ENCODE measurements around the gene ACACA.

Gene ACACA

GRCh38 chr17:37429039-37429438 lies 22.4 kb upstream of the ACACA start:
- Histone ChIP-seq H3K4me1 (ENCODE audit: insufficient read depth, poor library complexity, severe bottlenecking) (peaks cover 22% of the 10 kb centered on the region), H3K27ac (ENCODE audit: poor library complexity, severe bottlenecking) (peak overlapping the region; percentile 75), H3K9me3 (ENCODE audit: severe bottlenecking) (no peaks in the 10 kb centered on the region), H3K36me3 (ENCODE audit: low read depth) (peaks cover 75% of the 10 kb centered on the region), H3K27me3 (ENCODE audit: insufficient read depth, poor library complexity, severe bottlenecking) (no peaks in the 10 kb centered on the region), H3K4me3 (ENCODE audit: severe bottlenecking) (no peak overlapping the region)
- no peak for TF ChIP-seq CTCF (IDR thresholded peaks at IDR 0.05; ENCODE audit: poor library complexity, severe bottlenecking)
- DNase-seq (ENCODE audit: low spot score) (no peak), ATAC-seq (ENCODE audit: low read depth) (no peak)

- no peak for TF ChIP-seq CTCF (IDR thresholded peaks at IDR 0.05; ENCODE audit: poor library complexity, severe bottlenecking)
- no peak for ATAC-seq (ENCODE audit: low read depth)
Observed at GRCh38 chr17:37425268-37425667, 18.6 kb upstream of the ACACA start.

GRCh38 chr17:37422971-37423625 lies 16.5 kb upstream of the ACACA start:
- peaks cover 55% of the 10 kb centered on the region for H3K36me3 ChIP-seq (ENCODE audit: low read depth)
- H3K9me3 ChIP-seq (ENCODE audit: severe bottlenecking), result no peaks in the 10 kb centered on the region
- H3K4me1 ChIP-seq (ENCODE audit: insufficient read depth, poor library complexity, severe bottlenecking), result no peaks in the 10 kb centered on the region
- ATAC-seq (ENCODE audit: low read depth), result no peak
- no peak overlapping the region for H3K4me3 ChIP-seq (ENCODE audit: severe bottlenecking)
- DNase-seq (ENCODE audit: low spot score), result no peak
- no peak overlapping the region for H3K27ac ChIP-seq (ENCODE audit: poor library complexity, severe bottlenecking)
- no peak for TF ChIP-seq CTCF (IDR thresholded peaks at IDR 0.05; ENCODE audit: poor library complexity, severe bottlenecking)
- H3K27me3 ChIP-seq (ENCODE audit: insufficient read depth, poor library complexity, severe bottlenecking), result no peaks in the 10 kb centered on the region

More at GRCh38 chr17:37425268-37425667, 18.6 kb upstream of the ACACA start:
- peaks cover 14% of the 10 kb centered on the region for H3K4me1 ChIP-seq (ENCODE audit: insufficient read depth, poor library complexity, severe bottlenecking)
- H3K27me3 ChIP-seq (ENCODE audit: insufficient read depth, poor library complexity, severe bottlenecking), result no peaks in the 10 kb centered on the region
- H3K27ac ChIP-seq (ENCODE audit: poor library complexity, severe bottlenecking), result no peak overlapping the region
- H3K36me3 ChIP-seq (ENCODE audit: low read depth), result peaks cover 64% of the 10 kb centered on the region
- no peak for DNase-seq (ENCODE audit: low spot score)
- H3K9me3 ChIP-seq (ENCODE audit: severe bottlenecking), result no peaks in the 10 kb centered on the region
- no peak overlapping the region for H3K4me3 ChIP-seq (ENCODE audit: severe bottlenecking)

- H3K36me3 ChIP-seq (ENCODE audit: low read depth), result peaks cover 55% of the 10 kb centered on the region
- TF ChIP-seq CTCF (IDR thresholded peaks at IDR 0.05; ENCODE audit: poor library complexity, severe bottlenecking), result no peak
- no peak for ATAC-seq (ENCODE audit: low read depth)
- DNase-seq (ENCODE audit: low spot score), result no peak
- no peak overlapping the region for H3K27ac ChIP-seq (ENCODE audit: poor library complexity, severe bottlenecking)
- H3K9me3 ChIP-seq (ENCODE audit: severe bottlenecking), result no peaks in the 10 kb centered on the region
- no peaks in the 10 kb centered on the region for H3K27me3 ChIP-seq (ENCODE audit: insufficient read depth, poor library complexity, severe bottlenecking)
- H3K4me3 ChIP-seq (ENCODE audit: severe bottlenecking), result no peak overlapping the region
- no peaks in the 10 kb centered on the region for H3K4me1 ChIP-seq (ENCODE audit: insufficient read depth, poor library complexity, severe bottlenecking)
Observed at GRCh38 chr17:37417852-37418251, 11.2 kb upstream of the ACACA start.

- no peaks in the 10 kb centered on the region for H3K9me3 ChIP-seq (ENCODE audit: severe bottlenecking)
- ATAC-seq (ENCODE audit: low read depth) (no peak), DNase-seq (ENCODE audit: low spot score) (no peak)
- peak; percentile 34 for TF ChIP-seq CTCF (IDR thresholded peaks at IDR 0.05; ENCODE audit: poor library complexity, severe bottlenecking)
- no peak overlapping the region for H3K4me3 ChIP-seq (ENCODE audit: severe bottlenecking)
- no peaks in the 10 kb centered on the region for H3K27me3 ChIP-seq (ENCODE audit: insufficient read depth, poor library complexity, severe bottlenecking)
- H3K36me3 ChIP-seq (ENCODE audit: low read depth), result peaks cover 77% of the 10 kb centered on the region
- no peaks in the 10 kb centered on the region for H3K4me1 ChIP-seq (ENCODE audit: insufficient read depth, poor library complexity, severe bottlenecking)
- no peak overlapping the region for H3K27ac ChIP-seq (ENCODE audit: poor library complexity, severe bottlenecking)
Observed at GRCh38 chr17:37413875-37414519, 7.4 kb upstream of the ACACA start.
